Activated CD4-positive, alpha-beta T cell treated with anti-CD3 and anti-CD28 coated beads, Interleukin-2, Interleukin-6, amounts not matched to agents 100 ng/mL and 50 ng/mL, durations not matched to agents 16 hours and 8 hours (primary cell): ENCODE results near the gene RMC1.
"Not testable (repeated sequence)": the region's sequence is repeated elsewhere in the genome, so short reads cannot be mapped to it uniquely, and the experiment has no call there.

Experiments used
- DNase-seq: peaks from one replicate; pipeline ENCODE4 v3.0.0-alpha.2; 2020

RMC1 gene

GRCh38 chr18:23503038-23503962 lies at the start of gene RMC1:
RMC1 (plus strand) TSS chr18:23503511; CDS start chr18:23503619, 108 bp downstream.
- DNase-seq, result peak; percentile 98

- peak; percentile 32 for DNase-seq
These were observed 49.6 kb upstream of the RMC1 start for GRCh38 chr18:23453680-23454058.

DNA sequence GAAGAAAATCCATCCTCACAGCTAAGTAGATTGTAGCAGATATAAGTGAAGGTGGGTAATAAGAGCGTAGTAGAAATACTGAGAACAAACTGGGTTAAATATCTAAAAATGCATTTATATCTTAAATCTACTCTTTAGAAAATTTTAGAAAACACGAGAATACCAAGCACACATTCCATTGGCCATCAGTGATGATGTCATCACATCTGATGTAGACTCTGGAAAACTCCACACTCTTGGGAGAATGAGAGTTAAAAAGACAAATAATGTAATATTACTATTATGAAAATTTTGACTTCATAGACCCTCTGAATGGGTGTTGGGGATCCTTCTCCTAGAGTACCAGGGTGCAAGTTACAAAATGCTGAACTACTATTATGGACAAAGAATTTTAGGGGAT lies 46.5 kb upstream of the RMC1 start:
- no peak for DNase-seq

DNA sequence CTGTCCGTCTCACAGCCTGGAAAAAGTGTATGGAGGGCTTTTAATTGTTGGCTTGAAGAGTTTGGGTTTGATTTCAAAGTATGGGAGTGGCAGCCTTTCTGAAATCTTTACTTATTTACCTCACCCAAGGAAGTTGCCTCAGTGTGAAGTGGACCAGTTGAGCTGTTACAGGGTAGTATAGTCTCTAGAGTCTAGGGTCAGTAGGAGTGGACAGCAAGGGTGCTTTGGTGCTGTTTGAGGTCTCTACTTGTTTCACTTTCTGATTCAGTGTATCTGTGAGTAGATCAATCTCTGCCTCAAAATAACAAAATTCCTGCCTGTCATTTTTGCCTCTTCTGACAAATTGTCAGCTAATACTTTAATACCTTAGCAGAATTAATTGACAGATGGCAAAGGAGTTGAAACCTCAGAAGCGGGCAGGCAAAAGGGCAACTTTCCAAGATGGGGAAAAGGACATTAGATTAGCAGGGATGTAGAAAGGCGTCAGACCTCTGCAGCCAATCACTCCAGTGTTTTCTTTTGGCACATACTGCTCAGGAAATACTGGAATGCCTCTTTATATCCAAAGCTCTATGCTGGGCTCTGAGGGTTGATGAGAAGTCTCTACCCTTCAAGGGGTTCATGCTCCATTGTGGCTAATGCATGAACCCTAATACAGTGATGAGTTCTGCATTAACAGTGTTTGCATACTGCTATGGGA lies 44.3 kb upstream of the RMC1 start:
- no peak for DNase-seq

DNA sequence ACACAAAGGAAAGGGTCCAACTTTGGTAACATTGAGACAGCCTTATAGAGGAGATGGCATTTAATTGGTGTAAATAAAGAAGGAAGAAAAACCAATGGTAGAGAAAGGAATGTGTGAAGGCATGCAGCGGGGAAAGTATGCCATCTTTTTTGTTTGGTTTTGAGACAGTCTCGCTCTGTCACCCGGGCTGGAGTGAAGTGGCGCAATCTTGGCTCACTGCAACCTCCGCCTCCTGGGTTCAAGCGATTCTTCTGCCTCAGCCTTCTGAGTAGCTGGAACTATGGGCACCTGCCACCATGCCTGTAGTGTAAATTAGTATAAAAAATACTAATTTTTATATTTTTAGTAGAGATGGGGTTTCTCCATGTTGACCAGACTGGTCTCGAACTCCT lies 43.8 kb upstream of the RMC1 start:
- no peak for DNase-seq

DNA sequence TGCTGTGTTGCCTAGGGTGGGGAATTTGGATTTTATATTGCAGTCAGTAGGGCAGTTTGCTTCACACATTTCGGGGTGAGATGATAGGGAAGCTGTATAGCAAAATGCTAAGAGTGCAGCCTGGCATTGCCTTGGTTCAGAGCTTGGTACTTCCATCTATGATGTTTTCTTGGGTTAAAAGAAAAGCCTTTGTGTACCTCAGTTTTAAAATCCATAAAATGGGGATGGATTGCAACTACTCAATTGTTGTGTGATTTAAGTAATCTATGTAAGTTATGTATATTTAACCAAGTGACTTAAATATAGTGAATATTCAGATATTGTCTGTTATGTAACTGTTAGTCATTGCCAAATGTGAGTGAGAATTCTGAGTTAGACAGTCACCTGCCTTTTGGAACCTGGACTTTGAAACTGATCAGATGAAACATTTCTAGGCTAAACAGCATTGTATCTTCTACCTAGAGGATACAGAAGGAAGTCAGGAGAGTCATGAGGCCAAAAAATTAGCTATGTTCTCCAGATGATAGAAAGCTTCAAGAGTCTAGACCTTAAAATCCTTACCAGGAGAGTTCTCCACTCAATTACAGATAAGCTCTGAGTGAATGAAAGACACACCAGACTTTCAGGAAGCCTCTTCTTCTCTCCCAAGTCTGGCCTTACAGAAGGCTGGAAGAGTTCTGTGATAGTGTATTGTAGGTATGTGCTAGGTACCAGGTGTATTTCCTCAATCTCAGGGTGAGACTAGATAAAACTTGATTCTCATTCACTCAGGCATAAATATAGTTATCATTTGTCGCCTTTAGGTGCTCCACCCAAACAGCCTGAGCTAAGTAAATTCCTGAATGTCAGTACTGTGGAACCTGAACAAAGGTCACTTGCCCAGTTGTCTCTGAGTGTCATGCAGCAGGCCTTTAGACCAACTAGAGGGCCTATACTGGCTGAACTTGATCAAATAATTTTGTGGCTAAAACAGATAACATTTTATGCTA lies 42.7 kb upstream of the RMC1 start:
- DNase-seq, result no peak

DNA sequence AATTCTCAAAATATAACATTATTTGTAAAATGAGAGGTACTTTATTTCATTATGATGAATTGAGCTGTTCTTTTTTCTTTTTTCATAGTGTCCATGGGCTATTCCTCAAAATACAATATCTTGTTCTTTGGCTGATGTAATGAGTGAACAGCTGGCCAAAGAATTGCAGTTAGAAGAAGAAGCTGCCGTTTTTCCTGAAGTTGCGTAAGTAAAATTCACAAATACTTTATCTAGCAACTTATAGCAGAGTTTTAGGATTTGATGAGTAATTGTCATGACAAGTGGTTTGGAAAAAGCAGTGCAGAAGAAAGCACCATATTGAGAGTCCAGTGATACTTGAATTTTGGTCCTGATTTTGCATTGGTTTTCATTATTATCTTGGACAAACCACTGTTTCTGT lies 40.4 kb upstream of the RMC1 start:
- no peak for DNase-seq

DNA sequence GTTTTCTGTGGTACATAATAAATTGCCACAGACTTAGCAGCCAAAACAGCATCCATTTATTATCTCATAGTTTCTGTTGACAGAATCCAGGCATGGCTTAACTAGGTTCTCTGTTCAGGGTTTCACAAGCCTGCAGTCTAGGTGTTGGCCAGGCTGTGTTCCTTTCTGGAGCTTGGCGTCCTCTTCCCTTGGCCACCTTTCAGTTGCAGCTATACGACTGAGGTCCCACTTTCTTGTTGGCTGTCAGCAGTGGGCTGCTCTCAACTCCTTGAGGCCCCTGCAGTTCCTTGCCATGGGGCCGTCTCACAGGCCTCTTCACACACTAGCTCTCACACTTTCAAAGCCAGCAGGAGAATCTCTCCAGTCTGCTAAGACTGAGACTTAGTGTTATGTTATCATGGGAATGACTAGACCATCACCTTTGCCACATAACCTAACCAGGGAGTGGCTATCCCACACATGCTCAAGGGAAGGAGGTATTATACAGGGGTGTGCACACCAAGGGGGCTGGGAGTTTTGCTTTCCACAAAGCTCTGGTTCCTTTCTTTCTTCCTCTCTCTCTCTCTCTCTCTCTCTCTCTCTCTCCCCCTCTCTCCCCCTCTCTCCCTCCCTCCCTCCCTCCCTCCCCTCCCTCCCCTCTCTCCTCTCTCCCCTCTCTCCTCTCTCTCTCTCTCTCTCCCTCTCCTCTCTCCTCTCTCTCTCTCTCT lies 34.4 kb upstream of the RMC1 start:
- DNase-seq, result no peak

DNA sequence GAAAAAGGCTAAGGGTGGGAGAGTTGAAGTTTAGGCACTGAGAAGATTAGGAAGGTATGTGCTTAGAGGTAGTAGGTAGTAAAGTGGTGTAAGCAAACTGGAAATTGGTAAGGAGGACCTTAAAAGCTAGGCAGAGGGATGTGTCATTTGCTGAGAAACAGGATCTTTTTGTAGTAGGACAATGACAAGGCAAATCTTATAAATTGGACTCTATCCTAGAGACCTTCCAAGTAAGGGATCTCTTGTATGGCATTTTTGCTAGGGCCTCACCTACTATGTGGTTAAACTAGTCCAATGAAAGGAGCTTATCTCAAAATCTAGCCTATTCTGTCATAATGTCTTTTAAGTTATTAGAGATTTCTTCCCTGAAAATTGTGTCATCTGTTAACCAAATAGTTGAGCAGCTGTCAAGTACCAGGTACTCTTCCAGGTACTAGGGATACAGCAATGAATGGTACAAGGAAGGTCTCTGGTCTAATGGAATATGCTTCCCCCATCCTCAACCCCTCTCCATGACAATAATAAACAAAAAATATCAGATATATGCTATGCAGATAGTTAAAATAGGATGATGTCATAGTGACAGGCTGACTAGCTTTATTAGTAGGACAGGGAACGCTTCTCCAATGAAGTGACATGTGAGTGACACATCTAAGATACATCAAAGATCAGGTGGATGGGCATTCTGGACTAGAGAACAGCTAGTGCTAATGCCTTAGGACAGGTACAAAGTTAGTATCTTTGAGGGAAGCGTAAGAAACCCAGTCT lies 32.5 kb upstream of the RMC1 start:
- no peak for DNase-seq

DNA sequence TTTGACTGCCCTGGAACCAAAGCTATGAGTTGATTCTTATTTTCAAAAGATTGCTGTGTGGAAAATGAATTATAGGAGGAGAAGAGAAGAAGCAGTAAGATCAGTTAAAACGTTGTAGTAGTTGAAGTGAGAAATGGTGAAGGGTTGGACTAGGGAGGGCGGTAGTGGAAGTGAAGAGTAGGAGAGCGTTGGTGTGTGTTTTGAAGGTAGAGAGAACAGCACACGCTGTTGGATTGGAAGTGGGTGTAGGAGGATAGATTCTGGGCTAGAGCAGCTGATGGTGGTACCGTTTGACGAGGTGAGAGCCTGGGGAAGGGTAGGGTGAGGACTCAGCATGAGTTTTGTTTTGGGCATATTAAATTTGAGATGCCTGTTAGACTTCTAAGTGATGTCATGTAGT lies 31.8 kb upstream of the RMC1 start:
- no peak for DNase-seq

- no peak for DNase-seq
These were observed 23.3 kb upstream of the RMC1 start for GRCh38 chr18:23479829-23480505.

DNA sequence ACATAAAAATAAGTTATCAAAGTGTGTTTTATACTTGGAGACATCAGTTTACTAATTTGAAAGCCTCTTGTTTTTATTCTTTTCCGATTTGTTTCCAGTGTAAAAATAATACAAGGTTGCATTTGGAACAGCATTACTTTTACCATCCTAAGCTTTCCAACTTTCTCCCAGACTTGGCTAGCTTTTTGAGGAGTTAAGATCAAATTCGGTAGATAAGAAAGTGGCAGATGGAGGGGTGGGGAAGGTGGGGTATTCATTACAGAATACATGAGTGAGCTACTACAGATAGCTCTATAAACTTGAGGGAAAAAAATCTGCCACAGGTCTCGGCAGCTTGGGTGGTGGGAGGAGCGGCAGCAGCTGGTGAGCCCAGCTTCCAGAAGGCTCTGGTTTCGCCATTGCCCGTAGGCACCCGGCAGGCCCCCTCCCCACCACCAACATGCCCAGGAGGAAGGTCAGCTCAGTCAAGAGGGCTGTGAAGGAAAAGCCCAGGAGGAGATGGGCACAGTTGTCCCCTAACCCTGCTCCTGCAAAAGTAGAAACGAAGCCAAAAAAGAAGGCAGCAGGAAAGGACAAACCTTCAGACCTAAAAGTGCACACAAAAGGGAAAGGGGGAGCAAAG lies 18.6 kb upstream of the RMC1 start:
- DNase-seq, result no peak

- no peak for DNase-seq
These were observed 17.9 kb upstream of the RMC1 start for GRCh38 chr18:23485386-23485785.

GRCh38 chr18:23487738-23488570 lies 15.4 kb upstream of the RMC1 start:
- DNase-seq, result peak; percentile 40

DNA sequence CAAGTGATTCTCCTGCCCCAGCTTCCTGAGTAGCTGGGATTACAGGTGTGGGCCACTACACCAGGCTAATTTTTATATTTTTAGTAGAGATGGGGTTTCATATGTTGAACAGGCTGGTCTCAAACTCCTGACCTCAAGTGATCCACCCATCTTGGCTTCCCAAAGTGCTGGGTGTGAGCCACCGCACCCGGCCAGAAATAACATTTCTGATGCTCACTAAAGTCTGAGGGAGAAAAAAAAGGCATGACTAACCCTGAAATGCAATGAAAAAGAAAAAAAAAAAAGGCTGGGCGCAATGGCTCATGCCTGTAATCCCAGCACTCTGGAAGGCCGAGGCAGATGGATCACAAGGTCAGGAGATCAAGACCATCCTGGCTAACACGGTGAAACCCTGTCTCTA lies 13.7 kb upstream of the RMC1 start:
- DNase-seq, result not testable (repeated sequence)

DNA sequence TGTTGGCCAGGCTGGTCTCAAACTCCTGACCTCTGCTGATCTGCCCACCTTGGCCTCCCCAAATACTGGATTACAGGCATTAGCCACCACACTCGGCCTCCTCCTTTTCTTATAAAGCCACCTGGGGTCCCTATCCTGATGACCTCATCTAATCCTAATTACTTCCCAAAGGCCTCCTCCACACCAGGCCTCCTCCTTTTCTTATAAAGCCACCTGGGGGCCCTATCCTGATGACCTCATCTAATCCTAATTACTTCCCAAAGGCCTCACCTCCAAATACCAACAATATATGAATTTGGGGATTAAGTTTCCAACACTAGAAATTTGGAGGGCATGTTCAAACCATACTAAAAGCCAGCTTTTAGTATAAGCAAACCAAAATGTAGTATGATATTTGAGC lies 9.7 kb upstream of the RMC1 start:
- no peak for DNase-seq

DNA sequence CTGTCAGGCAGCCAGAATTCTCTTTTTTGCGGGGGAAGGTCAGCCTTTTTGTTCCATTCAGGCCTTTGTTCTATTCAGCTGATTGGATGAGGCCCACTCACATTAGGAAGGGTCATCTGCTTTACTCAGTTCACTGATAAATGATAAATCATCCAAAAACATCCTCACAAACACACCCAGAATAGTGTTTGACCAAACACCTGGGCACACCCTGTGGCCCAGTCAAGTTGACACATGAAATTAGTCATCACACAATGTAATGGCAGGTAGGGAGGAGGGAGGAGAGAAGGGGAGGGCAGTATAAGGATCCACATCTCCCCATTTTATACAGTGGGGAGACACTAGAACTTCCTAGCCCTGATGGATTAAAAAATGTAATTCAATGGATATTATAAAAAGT lies 8.3 kb upstream of the RMC1 start:
- DNase-seq, result no peak

DNA sequence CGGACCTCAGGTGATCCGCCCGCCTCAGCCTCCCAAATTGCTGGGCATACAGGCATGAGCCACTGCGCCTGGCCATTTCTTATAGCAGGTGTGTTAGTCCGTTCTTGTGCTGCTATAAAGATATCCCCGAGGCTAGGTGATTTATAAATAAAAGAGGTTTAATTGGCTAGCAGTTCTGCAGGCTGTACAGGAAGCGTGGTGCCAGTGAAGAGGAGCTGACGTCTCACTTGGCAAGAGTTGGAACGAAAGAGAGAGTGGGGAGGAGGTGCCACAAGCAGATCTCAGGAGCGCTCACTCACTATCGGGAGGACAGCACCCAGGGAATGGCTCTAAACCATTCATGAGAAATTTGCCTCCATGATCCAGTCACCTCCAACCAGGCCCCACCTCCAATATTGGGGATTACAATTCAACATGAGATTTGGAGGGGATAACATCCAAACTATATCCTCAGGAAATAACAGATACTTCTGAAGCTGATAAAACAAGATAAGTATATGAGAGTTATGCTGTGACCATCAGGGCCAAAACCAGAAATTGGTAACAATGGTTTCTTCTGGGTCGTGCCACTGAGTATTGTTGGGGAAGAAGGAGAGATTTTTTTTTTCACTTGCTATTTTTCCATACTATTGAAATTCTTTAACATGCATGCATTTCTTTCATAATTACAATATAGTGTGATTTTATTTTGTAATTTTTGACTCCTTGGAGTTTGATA lies 7.4 kb upstream of the RMC1 start:
- DNase-seq, result no peak

DNA sequence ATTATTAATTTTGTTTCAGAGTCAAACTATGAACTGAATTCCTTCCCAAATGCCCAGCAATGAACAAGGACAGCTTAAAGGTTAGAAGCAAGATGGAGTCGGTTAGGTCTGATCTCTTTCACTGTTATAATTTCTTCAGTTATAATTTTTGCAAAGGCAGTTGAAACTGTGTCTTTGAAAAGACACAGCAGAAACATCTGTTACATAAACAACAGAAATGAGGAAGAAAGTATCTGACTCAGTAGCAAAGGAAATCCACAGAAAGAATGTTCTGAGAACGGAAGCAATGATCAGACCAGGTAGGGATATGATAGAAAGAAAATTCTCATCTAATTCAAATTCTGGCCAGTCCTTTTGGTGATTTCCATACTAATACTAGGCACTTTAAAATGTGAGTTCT lies 5.2 kb upstream of the RMC1 start:
- DNase-seq, result no peak
